Endodermal cell (in vitro differentiated cells): ENCODE results near the gene TEX55. TPM values are rescaled to one million over a fixed set of nuclear protein-coding genes. Genes with fewer than 3 reads are reported as not detected.

Experiments used
- DNase-seq: peaks from one replicate; pipeline ENCODE4 v3.0.0-alpha.2; 2017
- H3K27ac ChIP-seq: 2 replicates; pipeline ENCODE4 v1.5.1; 2013; ENCODE audit warnings: mild to moderate bottlenecking, low read depth, low read length, moderate library complexity
- H3K27me3 ChIP-seq: 2 replicates; pipeline ENCODE4 v1.6.1; 2013; ENCODE audit warnings: mild to moderate bottlenecking, low read length, moderate library complexity; ENCODE audit not compliant: insufficient read depth, control insufficient read depth, poor library complexity, severe bottlenecking
- H3K36me3 ChIP-seq: 2 replicates; pipeline ENCODE4 v1.7.0; 2013; ENCODE audit warnings: mild to moderate bottlenecking, low read length, moderate library complexity; ENCODE audit not compliant: control insufficient read depth, insufficient read depth
- H3K4me1 ChIP-seq: one replicate; pipeline ENCODE4 v1.7.0; 2013; ENCODE audit warnings: low read length; ENCODE audit not compliant: control insufficient read depth, insufficient read depth
- H3K4me3 ChIP-seq: 2 replicates; pipeline ENCODE4 v1.5.1; 2013; ENCODE audit warnings: mild to moderate bottlenecking, low read length, moderate library complexity
- H3K9ac ChIP-seq: 2 replicates; pipeline ENCODE4 v1.6.1; 2013; ENCODE audit warnings: mild to moderate bottlenecking, low read length, moderate library complexity; ENCODE audit not compliant: poor library complexity, severe bottlenecking; ENCODE audit errors: extremely low read depth
- H3K9me3 ChIP-seq: 2 replicates; pipeline ENCODE4 v1.6.1; 2013; ENCODE audit warnings: mild to moderate bottlenecking, low read length, moderate library complexity; ENCODE audit not compliant: control insufficient read depth
- H3K27ac Mint-ChIP-seq: 2 replicates; pipeline ENCODE4 v1.8.0; 2020; ENCODE audit warnings: mixed read lengths
- H3K27me3 Mint-ChIP-seq: 2 replicates; pipeline ENCODE4 v1.8.0; 2021; ENCODE audit warnings: mild to moderate bottlenecking, mixed read lengths; ENCODE audit not compliant: insufficient read depth
- H3K36me3 Mint-ChIP-seq: 2 replicates; pipeline ENCODE4 v1.8.0; 2020; ENCODE audit warnings: low read depth, mixed read lengths
- H3K4me1 Mint-ChIP-seq: 2 replicates; pipeline ENCODE4 v1.8.0; 2020; ENCODE audit warnings: mixed read lengths
- H3K4me3 Mint-ChIP-seq: 2 replicates; pipeline ENCODE4 v1.8.0; 2020; ENCODE audit warnings: mild to moderate bottlenecking, moderate library complexity, mixed read lengths
- H3K9me3 Mint-ChIP-seq: 2 replicates; pipeline ENCODE4 v1.8.0; 2020; ENCODE audit warnings: mild to moderate bottlenecking, mixed read lengths
- WGBS, 2 experiments: methylation state at CpG; one replicate each; pipeline versions ENCODE4 v1.1.5 to v1.1.7; 2013; ENCODE audit warnings: missing lambda C conversion rate in 2 of 2, mixed read lengths in 1 of 2; ENCODE audit not compliant: insufficient coverage in 1 of 2, insufficient read length in 1 of 2; 5-methylcytosine and 5-hydroxymethylcytosine counted together
- total RNA-seq, 2 donors: library from RNA; stranded (reverse); fragmentation: NEBNext Ultra II Directional in 1 of 2; extraction: Animal tissue kit (Norgen Biotek cat#: 25700) in 1 of 2; gene quantifications; 2 replicates in 1 of 2; 3 replicates in 1 of 2; pipeline ENCODE4 v1.2.1, GENCODE V29; 2021
- TF ChIP-seq, protein P1 (sequence below): fragments of 200-600 bp; sonication (generic); conservative IDR thresholded peaks from 2 replicates; pipeline ENCODE4 v1.5.0; 2021; ENCODE audit warnings: antibody characterized with exemption, mild to moderate bottlenecking

The TEX55 gene
- total RNA-seq, 2 donors from 2014 or later = not detected

DNA sequence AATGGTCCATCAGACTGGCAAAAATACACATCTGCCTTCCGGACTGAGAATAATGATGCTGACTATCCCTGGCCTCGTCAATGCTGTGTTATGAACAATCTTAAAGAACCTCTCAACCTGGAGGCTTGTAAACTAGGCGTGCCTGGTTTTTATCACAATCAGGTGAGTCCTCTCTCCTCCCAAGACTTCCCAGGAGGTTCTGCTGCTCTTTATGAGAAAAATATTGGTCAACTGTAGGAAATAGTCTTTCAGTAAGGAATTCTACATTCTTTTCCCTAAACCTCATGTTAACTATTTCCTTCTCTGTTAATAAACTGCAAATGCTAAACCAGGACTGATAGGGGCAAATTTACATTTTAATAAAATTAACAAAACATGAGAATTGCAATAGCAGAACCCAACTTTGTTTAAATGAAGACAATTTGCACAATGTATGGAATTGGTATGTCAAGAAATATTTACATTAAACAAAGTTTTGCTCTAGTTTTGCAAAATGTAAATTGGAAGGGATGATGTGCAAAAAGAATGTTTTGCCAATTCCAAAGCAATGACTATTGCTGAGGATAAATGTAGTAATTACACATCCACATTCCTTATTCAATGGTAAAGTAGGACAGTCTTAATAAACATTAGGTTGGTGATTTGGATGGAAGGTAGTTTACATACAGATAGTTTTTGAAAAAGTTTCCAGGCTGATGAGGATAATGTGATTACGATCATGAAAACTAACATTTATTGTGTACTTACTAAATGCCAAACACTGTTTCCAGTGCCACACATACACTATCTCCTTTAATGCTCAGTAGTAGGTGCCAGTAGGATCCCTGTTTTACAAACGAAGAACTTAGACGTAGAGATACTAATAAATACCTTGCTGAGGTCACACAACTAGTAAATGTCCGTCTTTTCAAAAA is 48.5 kb downstream of the TEX55 start:
- Mint-ChIP-seq H3K27ac (no peak overlapping the region), H3K36me3 (peaks cover 7% of the 10 kb centered on the region), H3K4me3 (no peak overlapping the region), H3K27me3 (no peaks in the 10 kb centered on the region), H3K4me1 (peaks cover 12% of the 10 kb centered on the region), H3K9me3 (no peaks in the 10 kb centered on the region)
- no peak overlapping the region for H3K9ac ChIP-seq
- H3K4me1 ChIP-seq = no peaks in the 10 kb centered on the region
- no peaks in the 10 kb centered on the region for H3K36me3 ChIP-seq
- DNase-seq = no peak
- no peak overlapping the region for H3K4me3 ChIP-seq
- no peaks in the 10 kb centered on the region for H3K9me3 ChIP-seq
- H3K27ac ChIP-seq = no peak overlapping the region
- H3K27me3 ChIP-seq = no peaks in the 10 kb centered on the region
- TF ChIP-seq, protein P1, sequence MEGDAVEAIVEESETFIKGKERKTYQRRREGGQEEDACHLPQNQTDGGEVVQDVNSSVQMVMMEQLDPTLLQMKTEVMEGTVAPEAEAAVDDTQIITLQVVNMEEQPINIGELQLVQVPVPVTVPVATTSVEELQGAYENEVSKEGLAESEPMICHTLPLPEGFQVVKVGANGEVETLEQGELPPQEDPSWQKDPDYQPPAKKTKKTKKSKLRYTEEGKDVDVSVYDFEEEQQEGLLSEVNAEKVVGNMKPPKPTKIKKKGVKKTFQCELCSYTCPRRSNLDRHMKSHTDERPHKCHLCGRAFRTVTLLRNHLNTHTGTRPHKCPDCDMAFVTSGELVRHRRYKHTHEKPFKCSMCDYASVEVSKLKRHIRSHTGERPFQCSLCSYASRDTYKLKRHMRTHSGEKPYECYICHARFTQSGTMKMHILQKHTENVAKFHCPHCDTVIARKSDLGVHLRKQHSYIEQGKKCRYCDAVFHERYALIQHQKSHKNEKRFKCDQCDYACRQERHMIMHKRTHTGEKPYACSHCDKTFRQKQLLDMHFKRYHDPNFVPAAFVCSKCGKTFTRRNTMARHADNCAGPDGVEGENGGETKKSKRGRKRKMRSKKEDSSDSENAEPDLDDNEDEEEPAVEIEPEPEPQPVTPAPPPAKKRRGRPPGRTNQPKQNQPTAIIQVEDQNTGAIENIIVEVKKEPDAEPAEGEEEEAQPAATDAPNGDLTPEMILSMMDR = no peak
- 87 to 92% methylated on average over 3 to 7 of the region's 7 CpGs for WGBS, 2 experiments

DNA sequence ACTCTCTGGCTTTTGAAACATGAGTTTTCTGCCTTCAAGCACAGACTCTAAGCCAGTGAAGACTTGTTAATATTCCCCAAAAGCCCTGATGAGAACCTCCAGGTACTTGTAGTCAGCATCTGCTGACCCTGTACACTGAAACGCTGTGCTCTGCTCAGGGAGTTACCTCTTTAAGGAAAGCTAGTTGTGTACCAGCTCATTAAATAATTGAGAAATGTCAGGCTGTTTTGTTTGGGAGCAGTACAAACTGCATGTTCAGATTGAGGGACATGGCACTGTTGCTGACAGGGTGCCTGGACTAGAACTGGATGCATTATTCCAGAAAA is 49.1 kb downstream of the TEX55 start:
- Histone ChIP-seq H3K4me3 (no peak overlapping the region), H3K36me3 (no peaks in the 10 kb centered on the region), H3K9me3 (no peaks in the 10 kb centered on the region), H3K27ac (no peak overlapping the region), H3K9ac (no peak overlapping the region), H3K27me3 (no peaks in the 10 kb centered on the region), H3K4me1 (no peaks in the 10 kb centered on the region)
- no peaks in the 10 kb centered on the region for H3K9me3 Mint-ChIP-seq
- peaks cover 7% of the 10 kb centered on the region for H3K36me3 Mint-ChIP-seq
- no peak overlapping the region for H3K4me3 Mint-ChIP-seq
- no peak overlapping the region for H3K27ac Mint-ChIP-seq
- peaks cover 12% of the 10 kb centered on the region for H3K4me1 Mint-ChIP-seq
- no peaks in the 10 kb centered on the region for H3K27me3 Mint-ChIP-seq
- WGBS, 2 experiments = 92 to 100% methylated on average over 1 of the region's 1 CpG
- DNase-seq = no peak
- TF ChIP-seq, protein P1 = no peak

DNA sequence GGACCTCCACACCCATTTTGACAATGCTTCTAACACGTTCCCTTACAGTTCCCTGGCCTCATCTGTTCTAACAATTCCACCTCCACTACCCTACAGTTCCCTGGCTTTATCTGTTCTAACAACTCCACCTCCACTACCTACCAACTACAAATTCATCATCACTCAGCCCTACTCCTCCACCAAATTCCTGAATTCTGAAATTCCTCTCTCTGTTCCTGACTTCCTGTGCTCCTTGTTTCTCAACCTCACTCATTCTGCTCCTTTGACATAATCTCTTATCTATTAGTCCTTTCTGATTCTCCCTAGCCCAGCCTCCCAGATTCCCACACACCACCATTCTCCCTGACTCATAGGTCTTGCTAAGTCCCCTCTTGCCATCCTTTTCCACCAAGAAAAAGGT is 49.9 kb downstream of the TEX55 start:
- Mint-ChIP-seq H3K9me3 (no peaks in the 10 kb centered on the region), H3K4me1 (peaks cover 12% of the 10 kb centered on the region), H3K27ac (no peak overlapping the region), H3K27me3 (no peaks in the 10 kb centered on the region), H3K36me3 (peaks cover 7% of the 10 kb centered on the region), H3K4me3 (no peak overlapping the region)
- no peaks in the 10 kb centered on the region for H3K4me1 ChIP-seq
- H3K9me3 ChIP-seq = no peaks in the 10 kb centered on the region
- 80 to 91% methylated on average over 1 of the region's 1 CpG for WGBS, 2 experiments
- H3K36me3 ChIP-seq = peaks cover 6% of the 10 kb centered on the region
- no peak overlapping the region for H3K4me3 ChIP-seq
- TF ChIP-seq, protein P1 = no peak
- H3K9ac ChIP-seq = no peak overlapping the region
- no peak for DNase-seq
- H3K27me3 ChIP-seq = no peaks in the 10 kb centered on the region
- no peak overlapping the region for H3K27ac ChIP-seq

Other genes with a start within 250 kb of the TEX55 start
- gene IGSF11, start 111.3 kb upstream of the TEX55 start, total RNA-seq = 1 to 10 TPM; 3.9 to 6.0 TPM
- 10 to 100 TPM in 1 of 2 donors, 1 to 10 TPM in 1; 4.9 to 11.3 TPM for gene UPK1B, start 27.4 kb downstream of the TEX55 start, total RNA-seq
- gene B4GALT4, start 94.7 kb downstream of the TEX55 start, total RNA-seq = 100 to 1,000 TPM; 141 to 145 TPM
- gene ARHGAP31, start 148.2 kb downstream of the TEX55 start, total RNA-seq = 1 to 10 TPM; 2.2 to 2.3 TPM